ENCODE data around the gene MAML2.

GRCh38 chr11:96159968-96160367, 183.0 kb downstream of the MAML2 start:
- TF ChIP-seq CTCF (IDR thresholded peaks at IDR 0.05) (no peak), POLR2AphosphoS5 (IDR thresholded peaks at IDR 0.05; ENCODE audit: low read depth, low read length) (no peak), REST (IDR thresholded peaks at IDR 0.05; ENCODE audit: insufficient read depth in 1 of 2, low read depth in 2 of 2, low read length in 1 of 2) (no peak), SIN3A (IDR thresholded peaks at IDR 0.05; ENCODE audit: borderline replicate concordance, insufficient read depth, low read depth, low read length) (no peak), TCF7L2 (IDR thresholded peaks at IDR 0.05; ENCODE audit: low read depth, low read length) (no peak)

Measured in Panc1 (cell line).